Measurements from ENCODE around the gene QSOX1. TPM values are rescaled to one million over a fixed set of nuclear protein-coding genes. Genes with fewer than 3 reads are reported as not detected.
"Not testable (repeated sequence)": the region's sequence is repeated elsewhere in the genome, so short reads cannot be mapped to it uniquely, and the experiment has no call there.

QSOX1 gene
- total RNA-seq, 2 experiments from 2014 or later = 38.9 to 40.9 TPM

DNA sequence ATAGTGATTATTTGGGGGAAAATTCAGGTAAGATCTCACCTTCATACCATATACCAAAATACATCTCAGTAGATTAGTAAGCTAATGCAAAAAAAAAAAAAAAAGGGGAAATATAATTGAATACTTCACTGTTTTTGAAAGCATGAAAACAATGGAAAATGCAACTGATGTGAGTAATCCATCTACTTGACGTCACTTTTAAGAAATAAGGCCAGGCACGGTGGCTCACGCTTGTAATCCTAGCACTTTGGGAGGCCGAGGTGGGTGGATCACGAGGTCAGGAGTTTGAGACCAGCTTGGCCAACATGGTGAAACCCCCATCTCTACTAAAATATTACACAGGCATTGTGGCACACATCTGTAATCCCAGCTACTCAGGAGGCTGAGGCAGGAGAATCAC, 47.9 kb downstream of the QSOX1 start:
- CTCF ChIA-PET = interaction anchor here (0.6 kb wide), 1 partner anchor 65 kb away, joined by 3 read pairs; no protein-coding TSS in a partner anchor
- POLR2A ChIA-PET = not testable (repeated sequence)

DNA sequence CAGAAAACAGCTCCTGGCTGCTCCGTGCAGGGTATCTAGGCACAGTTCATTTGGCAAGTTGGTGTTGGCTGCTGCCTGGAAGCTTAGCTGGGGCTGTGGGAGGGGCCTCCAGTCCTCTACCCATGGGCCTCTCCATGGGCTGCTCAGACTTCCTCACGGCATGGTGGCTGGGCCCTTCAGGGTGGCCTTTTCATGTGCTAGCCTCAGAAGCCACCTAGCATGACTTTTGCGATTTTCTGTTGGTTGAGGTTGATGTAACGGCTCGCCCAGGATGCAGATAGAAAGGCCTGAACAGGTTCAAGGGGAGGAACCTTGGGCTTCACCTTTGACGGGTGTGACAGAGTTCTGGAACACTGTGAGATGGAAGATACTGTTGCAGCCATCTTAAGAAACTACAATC, 49.6 kb downstream of the QSOX1 start:
- ChIA-PET POLR2A (no interaction called here), CTCF (no interaction called here)

DNA sequence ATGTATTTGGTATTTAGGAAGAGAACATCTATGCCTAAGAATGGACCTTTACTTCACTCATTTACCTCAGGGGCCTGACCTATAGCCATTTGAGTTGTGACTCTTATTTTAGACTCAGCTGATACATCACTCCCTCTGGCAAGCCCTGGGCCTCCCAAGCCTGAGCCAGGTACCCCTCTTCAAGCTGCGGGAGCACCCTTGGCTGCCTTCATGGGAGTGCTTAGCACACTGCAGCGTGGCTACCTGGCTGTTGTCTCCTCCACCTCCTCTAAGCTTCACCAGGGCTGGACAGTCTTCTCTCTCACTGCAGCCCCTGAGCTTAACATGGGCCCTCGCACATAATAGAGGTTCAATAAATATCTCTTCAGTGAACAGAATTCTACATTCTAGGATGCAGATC, 51.9 kb downstream of the QSOX1 start:
- CTCF ChIA-PET = no interaction called here
- POLR2A ChIA-PET = no interaction called here

DNA sequence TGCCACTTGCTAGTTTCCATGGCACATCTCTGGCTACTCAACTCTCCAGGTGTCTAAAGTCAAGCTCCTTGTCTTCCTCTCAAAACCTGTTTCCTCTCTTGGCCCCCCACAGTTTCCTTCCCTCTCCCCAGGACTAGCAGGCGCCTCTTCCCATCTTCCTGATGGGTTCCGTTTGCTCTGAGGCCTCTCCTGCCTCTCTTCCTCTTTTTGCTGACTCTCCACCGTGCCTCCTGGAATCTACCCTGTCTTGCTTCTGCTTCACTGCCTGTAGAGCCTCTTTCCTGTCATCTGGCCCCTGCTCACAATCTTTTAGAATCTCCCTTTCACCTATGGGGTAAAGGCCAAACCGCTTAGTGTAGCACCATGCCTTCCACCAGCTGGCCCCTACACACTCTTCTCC, 53.6 kb downstream of the QSOX1 start:
- ChIA-PET POLR2A (no interaction called here), CTCF (no interaction called here)

DNA sequence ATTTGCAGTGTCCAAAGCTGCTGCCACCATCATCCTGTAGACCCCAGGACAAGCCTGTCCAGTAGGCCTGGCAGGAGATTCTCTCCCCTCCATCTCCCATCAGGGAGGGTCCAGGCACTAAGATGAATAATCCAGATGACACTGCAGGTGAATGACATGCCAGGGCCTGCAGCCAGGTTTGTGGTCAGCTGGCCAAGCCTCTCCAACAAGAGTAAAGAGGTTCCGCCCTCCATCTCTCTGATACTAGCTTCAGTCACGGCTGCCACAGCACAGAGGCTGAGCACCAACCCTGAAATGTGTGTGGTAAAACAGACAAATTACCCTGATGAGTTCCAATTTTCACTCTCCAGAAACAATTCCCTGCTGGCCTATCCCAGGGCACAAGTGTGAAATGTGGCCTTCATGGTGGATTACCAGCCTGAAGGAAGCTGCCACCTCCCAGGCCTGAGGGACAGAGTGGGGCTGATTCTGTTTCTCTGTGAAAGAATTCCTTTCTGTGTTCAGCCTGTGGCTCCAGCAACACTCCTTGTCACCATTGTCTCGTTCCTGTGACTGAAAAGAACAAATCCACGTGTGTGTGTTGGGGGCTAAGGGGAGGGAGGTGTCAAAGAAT, 55.4 kb downstream of the QSOX1 start:
- ChIA-PET CTCF (no interaction called here), POLR2A (interaction anchor here (0.5 kb wide), 1 partner anchor 295 kb away, joined by 3 read pairs; no protein-coding TSS in a partner anchor)

DNA sequence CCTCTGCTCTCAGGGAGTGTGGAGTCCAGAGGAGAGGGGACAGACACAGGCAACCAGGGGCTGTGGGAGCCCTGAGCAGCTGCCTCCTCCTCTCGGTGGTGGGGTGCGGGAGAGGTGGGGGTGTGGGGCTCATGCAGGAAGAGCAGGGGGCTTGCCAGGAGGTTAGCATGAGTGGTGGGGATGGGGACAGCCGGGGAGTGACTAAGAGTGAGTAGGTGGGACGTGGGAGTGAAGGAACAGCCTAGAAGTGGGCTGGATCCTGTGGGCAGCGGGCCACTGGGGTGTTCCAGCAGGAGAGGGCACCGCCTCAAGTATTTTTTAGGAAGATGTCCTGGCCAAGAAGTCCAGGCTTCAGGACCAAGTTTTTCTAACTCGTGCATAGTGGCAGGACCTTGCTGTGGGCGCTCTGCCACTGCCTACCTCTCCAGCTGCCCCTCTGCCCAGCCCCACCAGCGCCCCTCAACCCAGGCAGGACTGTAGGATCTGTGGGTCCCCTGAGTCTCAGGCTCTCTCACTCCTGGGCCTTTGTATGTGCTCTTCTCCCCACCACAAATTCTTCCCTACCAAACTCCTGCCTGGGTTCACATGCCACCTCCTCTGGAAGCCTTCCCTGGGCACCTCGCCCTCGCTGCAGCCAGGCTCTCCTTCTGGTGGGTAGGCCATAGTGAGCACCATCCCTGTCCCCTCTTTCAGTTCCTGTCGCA, 56.6 kb downstream of the QSOX1 start:
- ChIA-PET POLR2A (no interaction called here), CTCF (no interaction called here)

DNA sequence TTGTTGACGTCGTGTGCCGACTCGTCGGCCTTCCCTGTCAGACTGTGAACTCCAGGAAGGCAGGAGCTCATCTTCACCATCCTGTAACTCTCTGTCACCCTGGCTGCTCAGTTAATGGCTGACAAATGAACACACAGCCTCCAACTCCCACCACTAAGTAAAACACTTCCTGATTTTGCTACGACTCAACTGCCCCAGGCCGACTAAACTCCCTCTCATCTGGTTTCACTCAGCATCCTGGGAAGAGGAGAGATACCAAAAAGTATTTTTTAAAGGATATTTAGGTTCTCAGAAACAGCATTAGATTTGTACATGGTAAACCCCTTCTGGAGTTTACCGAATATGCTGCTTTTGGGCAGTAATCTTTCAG, 57.2 kb downstream of the QSOX1 start:
- CTCF ChIA-PET = no interaction called here
- POLR2A ChIA-PET = no interaction called here

DNA sequence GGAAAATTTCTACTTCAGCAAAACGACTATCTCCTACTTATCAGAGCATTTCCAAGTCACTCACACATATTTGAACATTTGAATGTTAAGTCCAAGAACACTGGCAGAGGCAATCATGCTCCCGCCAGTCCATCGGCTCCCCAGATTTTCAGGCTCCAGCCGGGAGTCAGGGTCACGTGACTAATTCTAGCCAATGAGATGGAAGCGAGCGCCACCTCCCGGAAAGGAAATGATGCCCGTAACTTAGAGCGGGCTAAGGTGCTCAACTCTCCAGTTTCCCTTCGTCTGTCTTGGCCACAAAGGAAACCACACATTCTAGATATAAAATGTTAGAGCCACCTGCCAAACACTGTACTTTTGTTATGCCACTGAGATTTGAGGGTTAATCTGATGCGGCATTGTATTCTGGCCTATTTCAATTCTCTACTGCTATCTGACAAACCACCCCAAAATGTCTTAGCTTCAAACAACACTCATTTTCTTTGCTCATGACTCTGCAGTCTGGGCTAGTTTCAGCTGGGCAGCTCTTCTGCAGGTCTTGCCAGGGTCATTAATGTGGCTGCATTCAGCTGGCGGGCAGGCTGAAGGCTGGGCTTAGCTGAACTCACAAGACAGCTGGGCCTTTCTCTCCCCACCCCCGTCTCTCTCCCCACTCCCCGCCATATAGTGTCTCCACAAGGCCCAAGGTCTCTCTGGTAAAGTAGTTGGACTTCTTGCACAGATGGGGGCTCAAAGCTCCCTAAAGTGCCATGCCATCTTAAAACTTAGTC, 58.9 kb downstream of the QSOX1 start:
- CTCF ChIA-PET = interaction anchor here (1.1 kb wide), 1 partner anchor 34 kb away, joined by 3 read pairs; no protein-coding TSS in a partner anchor
- POLR2A ChIA-PET = no interaction called here

DNA sequence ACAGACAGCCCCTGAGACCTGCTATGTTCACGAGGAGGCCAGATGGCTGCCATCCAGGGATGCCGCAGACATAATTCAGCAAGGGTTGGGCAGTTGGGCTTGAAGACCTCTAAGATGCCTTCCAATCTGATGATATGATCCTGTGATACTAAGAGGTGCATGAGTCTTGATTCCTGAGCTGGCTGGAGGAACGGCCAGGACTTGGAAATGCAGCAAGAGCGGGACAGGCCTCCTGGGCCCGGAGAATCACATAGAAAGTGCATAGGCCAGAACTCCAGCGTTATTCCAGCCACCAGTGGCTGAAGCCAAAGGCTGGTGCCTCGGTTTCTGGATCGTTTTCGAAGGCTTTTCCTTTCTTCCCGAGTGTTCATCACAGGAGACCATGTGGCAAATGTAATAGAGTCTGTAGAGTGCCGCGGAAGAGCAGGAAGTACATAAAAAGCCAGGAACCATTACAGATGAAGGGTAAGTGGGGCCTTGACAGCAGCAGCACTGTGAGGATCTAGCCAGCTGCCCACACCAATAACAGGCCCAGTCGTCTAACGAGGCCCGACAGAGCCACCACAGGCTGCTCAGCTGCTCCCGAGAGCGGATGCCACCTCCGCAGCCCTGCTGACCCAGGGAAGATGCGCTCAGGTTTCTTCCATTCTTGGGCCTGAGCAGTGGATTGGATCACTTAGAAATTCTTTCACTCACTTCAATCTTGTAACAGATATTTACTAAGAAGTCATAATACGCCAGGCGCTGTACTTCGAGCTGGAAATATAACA, 61.4 kb downstream of the QSOX1 start:
- CTCF ChIA-PET = no interaction called here

DNA sequence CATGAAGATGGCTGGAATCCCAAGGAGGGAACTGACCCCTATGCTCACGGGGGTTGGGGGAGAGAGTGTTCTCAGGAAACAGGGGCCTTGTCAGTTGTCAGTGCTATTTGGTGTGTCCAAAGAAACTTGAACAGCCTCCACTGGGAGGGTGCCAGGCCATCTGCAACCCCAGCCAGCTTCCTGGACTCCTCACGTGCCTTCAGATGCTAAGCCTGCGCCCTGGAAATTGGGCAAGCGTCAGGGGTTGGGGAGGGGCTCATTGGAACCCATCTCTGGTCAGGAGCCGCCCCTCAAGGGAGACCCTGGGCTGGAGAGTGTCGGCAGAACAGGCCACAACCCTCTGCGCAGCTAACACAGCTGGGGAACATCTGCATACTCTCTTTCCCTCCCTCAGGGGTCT, 62.3 kb downstream of the QSOX1 start:
- POLR2A ChIA-PET = no interaction called here
- CTCF ChIA-PET = interaction anchor here (1.1 kb wide), 1 partner anchor 14 kb away, joined by 3 read pairs; no protein-coding TSS in a partner anchor

More for the DNA sequence above, 61.4 kb downstream of the QSOX1 start:
- POLR2A ChIA-PET = no interaction called here

DNA sequence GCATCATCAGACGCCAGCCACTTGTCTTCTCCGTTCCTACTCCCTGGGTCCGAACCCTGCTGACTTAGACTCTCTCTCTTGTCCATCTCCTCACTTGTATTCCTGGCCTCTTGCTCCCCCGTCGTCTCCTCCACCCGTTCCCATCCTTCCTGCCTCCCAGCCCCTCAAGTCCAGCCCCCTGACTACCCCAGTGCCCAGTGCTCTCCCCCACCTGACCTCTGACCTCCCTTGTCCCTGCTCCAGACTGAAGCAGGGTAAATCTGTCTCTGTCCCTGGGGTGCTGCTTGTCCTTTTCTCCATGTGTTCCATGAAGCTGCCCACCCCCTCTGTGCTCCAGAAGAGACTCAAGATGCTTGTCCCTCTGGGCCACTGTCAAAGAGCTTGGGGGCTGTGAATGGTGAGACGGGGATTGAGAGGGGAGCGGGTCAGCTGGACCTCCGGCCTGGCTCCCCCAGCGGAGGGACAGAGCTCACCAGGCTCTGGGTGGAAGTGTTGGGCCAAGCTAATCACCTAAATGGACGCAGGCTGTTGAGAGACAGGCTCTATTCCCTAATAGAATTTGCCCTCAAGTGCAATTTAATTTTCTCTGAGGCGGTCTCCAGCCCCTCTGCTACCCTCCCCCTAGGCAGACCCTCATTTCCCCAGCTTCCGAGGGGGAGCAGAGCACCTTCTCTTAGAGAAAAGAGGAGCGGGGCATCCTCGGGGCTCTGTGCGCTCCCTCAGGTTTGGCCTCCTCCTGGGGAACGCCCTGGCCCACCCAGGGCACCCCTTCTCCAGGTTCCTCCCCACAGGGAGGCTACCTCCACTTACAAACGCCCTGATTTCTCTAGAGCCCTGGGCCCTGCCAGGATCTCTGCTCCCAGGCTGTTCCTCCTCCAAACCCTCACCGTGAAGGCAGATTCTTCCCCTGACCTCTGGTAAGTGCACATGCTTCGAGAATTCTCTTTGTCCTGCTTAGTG, 64.4 kb downstream of the QSOX1 start:
- ChIA-PET CTCF (no interaction called here), POLR2A (no interaction called here)

DNA sequence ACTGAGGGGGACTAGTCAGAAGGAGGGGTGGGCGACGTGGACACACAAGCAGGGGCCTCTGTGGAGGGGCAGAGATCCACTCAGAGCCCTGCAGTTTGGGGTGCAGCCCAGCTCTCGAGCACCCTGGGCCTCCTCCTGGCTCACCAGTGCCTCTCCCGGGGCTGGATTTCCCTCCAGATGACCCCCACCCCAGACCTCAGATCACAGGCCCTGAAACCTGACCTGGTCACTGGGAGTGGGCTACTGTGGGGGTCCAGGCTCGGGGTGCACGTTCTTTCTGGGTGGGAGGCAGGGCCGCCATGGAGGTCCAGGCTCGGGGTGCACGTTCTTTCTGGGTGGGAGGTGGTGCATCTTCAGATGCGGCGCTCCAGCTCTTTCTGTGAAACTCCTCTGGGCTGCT, 65.1 kb downstream of the QSOX1 start:
- ChIA-PET CTCF (no interaction called here), POLR2A (no interaction called here)

DNA sequence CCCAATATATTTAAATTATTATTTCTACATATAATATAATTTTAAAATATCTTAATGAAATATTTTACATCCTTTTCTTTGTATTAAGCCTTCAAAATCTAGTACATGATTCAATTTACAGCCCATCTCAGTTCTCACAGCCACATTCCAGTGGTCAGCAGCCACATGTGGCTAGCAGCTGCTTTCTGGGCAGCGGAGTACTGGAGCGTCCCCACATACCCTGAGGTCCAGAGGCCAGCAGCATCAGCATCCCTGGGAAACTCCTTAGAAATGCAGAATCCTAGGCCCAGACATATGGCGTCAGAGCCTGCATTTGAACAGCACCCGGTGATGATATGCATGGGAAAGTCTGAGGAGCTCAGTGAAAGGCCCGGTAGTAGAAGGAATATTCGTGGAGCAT, 66.8 kb downstream of the QSOX1 start:
- ChIA-PET CTCF (interaction anchor here (1.2 kb wide), 1 partner anchor 64 kb away, joined by 4 read pairs; no protein-coding TSS in a partner anchor), POLR2A (no interaction called here)

DNA sequence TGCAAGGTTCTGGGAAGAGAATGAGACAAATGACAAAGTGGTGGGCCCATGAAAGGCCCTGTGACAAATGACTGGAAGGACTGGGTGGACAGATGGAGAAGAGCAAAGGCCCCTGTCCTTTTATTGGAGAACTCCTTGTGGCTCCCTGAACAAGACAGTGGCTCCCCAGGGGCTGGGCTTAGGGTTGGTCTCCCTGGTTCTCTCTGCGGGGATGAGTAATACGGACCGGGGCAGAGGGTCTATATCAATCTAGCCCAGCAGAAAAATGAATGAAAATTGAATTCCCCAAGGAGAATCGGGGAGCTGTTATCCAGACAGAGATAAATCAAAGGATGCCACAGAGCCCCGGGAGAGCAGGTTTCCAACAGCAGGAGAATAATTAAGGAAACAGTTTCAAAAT, 70.2 kb downstream of the QSOX1 start:
- POLR2A ChIA-PET = no interaction called here
- CTCF ChIA-PET = no interaction called here

DNA sequence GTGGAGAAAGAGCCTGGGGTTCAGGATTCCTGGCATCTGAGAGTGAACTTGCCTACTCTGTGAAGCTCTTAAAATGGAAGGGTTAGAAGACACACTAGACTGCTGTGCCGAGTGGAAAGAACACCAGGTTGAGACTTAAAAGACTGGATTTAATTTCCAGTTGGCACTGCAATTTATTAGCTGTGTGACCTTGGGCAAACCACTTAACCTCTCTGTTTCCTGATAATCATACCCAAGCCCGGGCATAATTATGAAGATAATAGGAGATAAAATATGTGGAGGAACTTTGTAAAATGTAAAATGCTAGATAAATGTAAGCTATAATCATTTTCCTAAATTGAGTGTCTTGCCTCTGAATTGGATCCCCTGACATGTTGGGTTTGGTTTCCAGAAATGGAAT, 70.7 kb downstream of the QSOX1 start:
- POLR2A ChIA-PET = no interaction called here
- CTCF ChIA-PET = interaction anchor here (1.4 kb wide), 1 partner anchor 11 kb away, joined by 3 read pairs; no protein-coding TSS in a partner anchor

DNA sequence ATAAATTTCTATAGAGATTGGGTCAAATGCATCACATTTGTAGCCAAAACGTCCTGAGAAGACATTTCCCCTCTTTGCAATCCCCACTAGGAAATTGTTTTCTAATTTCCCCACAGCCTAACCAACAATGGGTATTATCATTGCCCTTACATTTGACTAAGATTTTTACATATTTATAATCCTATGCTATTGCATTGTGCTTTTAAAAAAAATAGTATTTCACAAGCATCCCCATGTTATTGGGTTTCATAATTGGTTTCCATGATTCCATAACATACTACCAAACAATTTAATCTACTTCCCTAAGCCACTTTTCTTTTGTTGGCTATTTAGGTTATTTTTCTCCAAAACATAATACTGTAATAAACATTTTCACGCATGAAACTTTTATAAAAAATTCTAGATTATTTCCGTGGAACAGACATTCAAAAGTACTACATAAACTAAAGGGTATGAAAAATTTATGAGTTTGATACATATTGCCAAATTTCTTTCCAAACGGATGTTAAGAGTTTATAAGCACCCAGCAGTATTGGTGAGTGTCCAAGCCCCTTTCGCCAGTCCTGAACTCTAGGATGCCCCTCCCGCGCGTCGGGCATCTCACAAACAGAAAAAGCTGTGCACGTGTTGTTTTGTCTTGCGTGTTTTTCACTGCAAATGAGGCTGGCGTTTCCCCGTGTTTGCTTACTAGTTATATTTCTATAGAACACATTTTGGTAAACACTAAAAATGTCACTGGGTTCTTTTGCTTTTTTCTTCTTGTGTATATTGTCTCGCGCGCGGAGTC, 73.4 kb downstream of the QSOX1 start:
- ChIA-PET POLR2A (no interaction called here), CTCF (no interaction called here)

DNA sequence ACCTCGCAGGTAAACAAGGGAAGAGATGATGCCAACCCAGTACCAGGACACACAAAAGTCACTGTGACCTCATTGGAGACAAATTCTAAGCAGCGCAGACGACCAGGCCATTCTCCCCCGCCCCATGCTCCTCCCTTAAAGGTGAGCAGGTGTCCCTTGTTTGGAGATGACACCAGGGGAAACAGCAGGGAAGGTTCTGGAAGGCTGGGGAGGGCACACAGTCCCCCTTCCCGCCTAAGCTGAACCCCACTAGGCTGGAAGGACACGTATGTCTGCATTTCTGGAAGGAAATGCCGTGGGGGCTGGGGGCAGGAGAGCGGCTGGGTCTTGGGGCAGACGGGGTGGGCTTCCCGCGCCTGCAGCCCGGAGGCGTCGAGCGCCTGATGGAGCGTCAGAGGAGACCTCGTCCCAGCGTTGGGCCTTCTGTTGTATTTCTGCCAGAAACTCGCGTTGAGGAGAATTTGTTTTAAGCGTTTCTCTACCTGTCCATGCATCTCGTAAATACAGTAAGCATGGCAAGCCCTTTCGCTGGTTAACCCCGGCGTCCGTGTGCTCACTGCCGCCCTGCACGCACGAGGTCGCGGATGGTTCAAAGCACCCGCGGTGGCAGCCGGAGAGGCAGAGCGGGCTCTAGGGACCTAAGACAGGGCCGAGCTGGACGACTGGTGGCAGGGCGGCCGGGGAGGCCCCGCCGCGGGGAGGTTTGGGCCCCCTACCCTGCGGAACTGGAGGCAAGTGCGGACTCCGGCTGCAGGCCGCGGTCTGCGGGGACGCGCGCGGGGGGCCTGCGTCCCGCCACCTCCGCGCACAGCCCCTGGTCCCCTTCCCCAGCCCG, 74.2 kb downstream of the QSOX1 start:
- CTCF ChIA-PET = no interaction called here
- POLR2A ChIA-PET = no interaction called here

All from activated CD8-positive, alpha-beta memory T cell treated with anti-CD3 and anti-CD28 coated beads for 36 hours (primary cell).